ENCODE measurements around the gene MUC6. TPM values are rescaled to one million over a fixed set of nuclear protein-coding genes. Genes with fewer than 3 reads are reported as not detected.

The MUC6 gene
- total and polyA plus RNA-seq, 2 donors (not counting 3 experiments of a cell fraction or from before 2014, with no cell fraction given) = not detected

- BruUV-seq (replicated peaks) = no TSS peak
Observed at GRCh38 chr11:1029051-1029450, 7.5 kb downstream of the MUC6 start.

More at GRCh38 chr11:1029051-1029450, 7.5 kb downstream of the MUC6 start:
- H3K9me3 ChIP-seq (replicated peaks; ENCODE audit: control insufficient read depth, insufficient read depth, low read length) = no peaks in the 10 kb centered on the region
- H3K4me1 ChIP-seq (ENCODE audit: control insufficient read depth, extremely low read depth, insufficient read depth, low read length) = no peaks in the 10 kb centered on the region
- no peak overlapping the region for H3K4me3 ChIP-seq (replicated peaks in 1 of 3; ENCODE audit: insufficient read depth in 1 of 3, low read depth in 1 of 3, low read length in 3 of 3)
- ChIA-PET CTCF (no interaction called here), POLR2A (no interaction called here)
- H3K27me3 ChIP-seq (ENCODE audit: control insufficient read depth in 2 of 2, insufficient read depth in 2 of 2, low read length in 2 of 2) = no peaks in the 10 kb centered on the region
- H2AFZ ChIP-seq (ENCODE audit: low read depth, low read length) = no peak overlapping the region
- no peak overlapping the region for H3K4me2 ChIP-seq (ENCODE audit: insufficient read depth, low read length)
- dilution Hi-C loops (cut with MboI; ENCODE audit: extremely low pct_ligation_motif_present, low sequenced_read_pairs) (no loop called here), intact Hi-C loops (cut with micrococcal nuclease) (no loop called here)
- no peaks in the 10 kb centered on the region for H3K79me2 ChIP-seq (ENCODE audit: control insufficient read depth, insufficient read depth, low read length)
- no peaks in the 10 kb centered on the region for H4K20me1 ChIP-seq (replicated peaks; ENCODE audit: control insufficient read depth, extremely low read depth, insufficient read depth, low read length)
- no peak overlapping the region for H3K27ac ChIP-seq (ENCODE audit: insufficient read depth, low read depth, low read length)
- no peak for TF ChIP-seq JUN (IDR thresholded peaks at IDR 0.05; ENCODE audit: borderline replicate concordance, insufficient read depth, insufficient read length, low read depth)
- TF ChIP-seq POLR2AphosphoS5 (IDR thresholded peaks at IDR 0.05; ENCODE audit: insufficient read depth, low read depth, low read length) = no peak
- TF ChIP-seq, protein P1, sequence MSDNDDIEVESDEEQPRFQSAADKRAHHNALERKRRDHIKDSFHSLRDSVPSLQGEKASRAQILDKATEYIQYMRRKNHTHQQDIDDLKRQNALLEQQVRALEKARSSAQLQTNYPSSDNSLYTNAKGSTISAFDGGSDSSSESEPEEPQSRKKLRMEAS (IDR thresholded peaks at IDR 0.05; ENCODE audit: insufficient read depth, insufficient read length) = no peak
- no peak for TF ChIP-seq FOS (IDR thresholded peaks at IDR 0.05; ENCODE audit: borderline replicate concordance, insufficient read depth, low read length)
- no peak for TF ChIP-seq MYC (IDR thresholded peaks at IDR 0.05; ENCODE audit: low read depth, low read length)
- TF ChIP-seq EZH2 (IDR thresholded peaks at IDR 0.05; ENCODE audit: borderline replicate concordance, low read depth, low read length, severe bottlenecking) = no peak
- no peak for TF ChIP-seq CTCF (IDR thresholded peaks at IDR 0.05; ENCODE audit: extremely low read depth in 1 of 2, insufficient read depth in 1 of 2, low read depth in 1 of 2, low read length in 2 of 2)
- TF ChIP-seq POLR2A (IDR thresholded peaks at IDR 0.05; ENCODE audit: low read depth, low read length) = no peak
- no peak for TF ChIP-seq GATA2 (IDR thresholded peaks at IDR 0.05; ENCODE audit: insufficient read depth, insufficient read length, low read depth, low read length)
- DNase-seq (ENCODE audit: low read depth, low spot score) (no peak), FAIRE-seq (no peak)
- H3K36me3 ChIP-seq (ENCODE audit: control insufficient read depth in 2 of 2, extremely low read depth in 1 of 2, insufficient read depth in 2 of 2, low read length in 2 of 2) = no peaks in the 10 kb centered on the region
- H3K9ac ChIP-seq (replicated peaks; ENCODE audit: extremely low read depth, insufficient read depth, low read length) = no peak overlapping the region
- H3K9me1 ChIP-seq (replicated peaks; ENCODE audit: control insufficient read depth, extremely low read depth, insufficient read depth, low read length) = no peaks in the 10 kb centered on the region
